ENCODE results near the gene SUV39H1. TPM values are rescaled to one million over a fixed set of nuclear protein-coding genes. Genes with fewer than 3 reads are reported as not detected.
"Not testable (repeated sequence)": the region's sequence is repeated elsewhere in the genome, so short reads cannot be mapped to it uniquely, and the experiment has no call there.

The SUV39H1 gene
- total and polyA plus RNA-seq, 2 experiments from 2014 or later: 2.9 to 5.3 TPM

DNA sequence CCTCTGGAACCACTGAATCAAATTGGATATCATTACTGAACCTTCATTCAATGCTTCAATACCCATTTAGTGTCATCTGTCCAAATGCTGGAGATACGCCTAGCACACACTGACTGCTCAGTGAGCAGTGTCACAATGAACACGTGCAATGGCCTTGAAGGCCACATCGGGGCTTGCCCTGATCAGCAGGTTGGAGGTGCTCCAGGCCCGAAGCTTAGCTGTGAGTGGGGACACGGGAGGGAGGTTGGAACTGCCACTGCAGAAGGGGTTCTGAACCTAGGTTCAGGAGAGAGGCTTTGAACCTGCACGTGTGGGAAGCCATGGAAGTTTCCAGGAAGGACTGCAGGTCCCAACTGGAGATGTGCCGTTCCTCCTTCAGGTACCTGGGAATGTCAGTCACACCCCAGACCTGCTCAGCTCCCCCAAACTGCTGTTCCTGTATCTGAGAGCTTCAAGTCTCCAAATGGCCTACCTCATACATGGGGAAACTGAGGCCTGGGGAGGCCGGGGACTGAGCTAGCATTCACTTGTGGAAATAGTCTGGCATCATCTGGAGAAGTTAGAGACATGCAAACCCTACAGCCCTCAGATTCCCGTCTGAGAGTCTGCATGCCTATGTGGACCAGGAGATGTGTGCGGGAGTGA lies 14.9 kb upstream of the SUV39H1 start:
- H3K27me3 ChIP-seq: no peaks in the 10 kb centered on the region
- WGBS (ENCODE audit: low lambda C conversion rate, missing lambda C conversion rate): 78% methylated on average over 10 of the region's 10 CpGs
- DNase-seq (ENCODE audit: low spot score): no peak
- no peaks in the 10 kb centered on the region for H3K79me2 ChIP-seq
- H3K27ac ChIP-seq: no peak overlapping the region
- H3K4me3 ChIP-seq: no peak overlapping the region
- H3K9me2 ChIP-seq (replicated peaks; ENCODE audit: insufficient read depth): no peaks in the 10 kb centered on the region
- no peaks in the 10 kb centered on the region for H4K20me1 ChIP-seq (ENCODE audit: insufficient read depth, poor library complexity, severe bottlenecking)
- H2AFZ ChIP-seq: no peak overlapping the region
- TF ChIP-seq EZH2 (IDR thresholded peaks at IDR 0.05; ENCODE audit: borderline replicate concordance): no peak
- TF ChIP-seq EZH2phosphoT487 (IDR thresholded peaks at IDR 0.05; ENCODE audit: low read depth, severe bottlenecking, unreplicated experiment): no peak
- TF ChIP-seq, protein P1, sequence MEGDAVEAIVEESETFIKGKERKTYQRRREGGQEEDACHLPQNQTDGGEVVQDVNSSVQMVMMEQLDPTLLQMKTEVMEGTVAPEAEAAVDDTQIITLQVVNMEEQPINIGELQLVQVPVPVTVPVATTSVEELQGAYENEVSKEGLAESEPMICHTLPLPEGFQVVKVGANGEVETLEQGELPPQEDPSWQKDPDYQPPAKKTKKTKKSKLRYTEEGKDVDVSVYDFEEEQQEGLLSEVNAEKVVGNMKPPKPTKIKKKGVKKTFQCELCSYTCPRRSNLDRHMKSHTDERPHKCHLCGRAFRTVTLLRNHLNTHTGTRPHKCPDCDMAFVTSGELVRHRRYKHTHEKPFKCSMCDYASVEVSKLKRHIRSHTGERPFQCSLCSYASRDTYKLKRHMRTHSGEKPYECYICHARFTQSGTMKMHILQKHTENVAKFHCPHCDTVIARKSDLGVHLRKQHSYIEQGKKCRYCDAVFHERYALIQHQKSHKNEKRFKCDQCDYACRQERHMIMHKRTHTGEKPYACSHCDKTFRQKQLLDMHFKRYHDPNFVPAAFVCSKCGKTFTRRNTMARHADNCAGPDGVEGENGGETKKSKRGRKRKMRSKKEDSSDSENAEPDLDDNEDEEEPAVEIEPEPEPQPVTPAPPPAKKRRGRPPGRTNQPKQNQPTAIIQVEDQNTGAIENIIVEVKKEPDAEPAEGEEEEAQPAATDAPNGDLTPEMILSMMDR (IDR thresholded peaks at IDR 0.05; ENCODE audit: poor library complexity): no peak
- H3K9me3 ChIP-seq (ENCODE audit: low read depth): no peaks in the 10 kb centered on the region
- H3K4me1 ChIP-seq (ENCODE audit: insufficient read depth): no peaks in the 10 kb centered on the region
- H3K36me3 ChIP-seq (replicated peaks; ENCODE audit: insufficient read depth, low read depth): no peaks in the 10 kb centered on the region
- H3K4me2 ChIP-seq: no peak overlapping the region

DNA sequence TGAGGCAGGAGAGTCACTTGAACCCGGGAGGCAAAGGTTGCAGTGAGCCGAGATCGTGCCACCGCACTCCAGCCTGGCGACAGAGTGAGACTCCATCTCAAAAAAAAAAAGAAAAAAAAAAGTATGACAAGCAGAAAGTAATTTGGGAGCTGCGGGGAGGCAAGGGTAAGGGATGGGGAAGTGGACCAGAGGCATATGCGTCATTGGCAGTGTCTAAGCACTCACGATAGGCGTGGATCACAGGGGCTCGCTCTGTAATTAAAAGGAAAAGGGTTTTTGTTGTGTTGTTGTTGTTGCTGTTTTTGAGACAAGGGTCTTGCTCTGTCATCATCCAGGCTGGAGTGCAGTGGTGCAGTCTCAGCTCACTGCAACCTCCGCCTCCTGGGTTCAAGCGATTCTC lies 13.7 kb upstream of the SUV39H1 start:
- not testable (repeated sequence) for H3K4me3 ChIP-seq; H3K36me3 ChIP-seq (replicated peaks; ENCODE audit: insufficient read depth, low read depth); H3K27me3 ChIP-seq; H3K9me3 ChIP-seq (ENCODE audit: low read depth); H4K20me1 ChIP-seq (ENCODE audit: insufficient read depth, poor library complexity, severe bottlenecking); H3K4me2 ChIP-seq; H3K9me2 ChIP-seq (replicated peaks; ENCODE audit: insufficient read depth); H3K79me2 ChIP-seq; H3K4me1 ChIP-seq (ENCODE audit: insufficient read depth); H2AFZ ChIP-seq; H3K27ac ChIP-seq; DNase-seq (ENCODE audit: low spot score)
- WGBS (ENCODE audit: low lambda C conversion rate, missing lambda C conversion rate): 87% methylated on average over 10 of the region's 12 CpGs

DNA sequence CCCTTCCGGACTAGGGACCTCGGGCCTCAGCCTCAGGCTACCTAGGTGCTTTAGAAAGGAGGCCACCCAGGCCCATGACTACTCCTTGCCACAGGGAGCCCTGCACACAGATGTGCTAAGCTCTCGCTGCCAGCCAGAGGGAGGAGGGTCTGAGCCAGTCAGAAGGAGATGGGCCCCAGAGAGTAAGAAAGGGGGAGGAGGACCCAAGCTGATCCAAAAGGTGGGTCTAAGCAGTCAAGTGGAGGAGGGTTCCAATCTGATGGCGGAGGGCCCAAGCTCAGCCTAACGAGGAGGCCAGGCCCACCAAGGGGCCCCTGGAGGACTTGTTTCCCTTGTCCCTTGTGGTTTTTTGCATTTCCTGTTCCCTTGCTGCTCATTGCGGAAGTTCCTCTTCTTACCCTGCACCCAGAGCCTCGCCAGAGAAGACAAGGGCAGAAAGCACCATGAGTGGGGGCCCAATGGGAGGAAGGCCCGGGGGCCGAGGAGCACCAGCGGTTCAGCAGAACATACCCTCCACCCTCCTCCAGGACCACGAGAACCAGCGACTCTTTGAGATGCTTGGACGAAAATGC lies 13.0 kb upstream of the SUV39H1 start, which contains the start of gene WAS:
Gene WAS, plus strand, starts transcription at position 389 of the 572 bp plus-strand sequence. Its CDS starts 55 bp downstream, at position 444.
- Histone ChIP-seq H2AFZ (no peak within 1 kb of the TSS), H3K4me3 (no peak within 1 kb of the TSS)
- DNase-seq (ENCODE audit: low spot score): no peak

DNA sequence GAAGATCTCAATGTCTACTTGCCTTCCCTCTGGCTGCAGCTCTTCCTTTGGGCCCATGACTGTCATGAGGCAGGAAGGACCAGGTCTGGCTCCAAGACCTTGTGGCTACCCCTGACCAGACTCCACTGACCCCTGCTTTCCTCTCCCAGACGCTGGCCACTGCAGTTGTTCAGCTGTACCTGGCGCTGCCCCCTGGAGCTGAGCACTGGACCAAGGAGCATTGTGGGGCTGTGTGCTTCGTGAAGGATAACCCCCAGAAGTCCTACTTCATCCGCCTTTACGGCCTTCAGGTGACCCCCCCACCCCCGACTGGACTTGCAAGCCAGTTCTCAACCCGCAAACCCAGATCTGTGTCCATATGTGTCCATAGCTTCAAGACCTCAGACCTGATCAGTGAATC lies 12.4 kb upstream of the SUV39H1 start:
- no peak for DNase-seq (ENCODE audit: low spot score)
- Histone ChIP-seq H3K27ac (no peak overlapping the region), H3K4me2 (no peak overlapping the region), H3K4me1 (ENCODE audit: insufficient read depth) (no peaks in the 10 kb centered on the region), H3K9me2 (replicated peaks; ENCODE audit: insufficient read depth) (no peaks in the 10 kb centered on the region), H3K9me3 (ENCODE audit: low read depth) (no peaks in the 10 kb centered on the region), H3K27me3 (no peaks in the 10 kb centered on the region), H4K20me1 (ENCODE audit: insufficient read depth, poor library complexity, severe bottlenecking) (no peaks in the 10 kb centered on the region), H3K36me3 (replicated peaks; ENCODE audit: insufficient read depth, low read depth) (no peaks in the 10 kb centered on the region), H3K79me2 (no peaks in the 10 kb centered on the region), H3K4me3 (no peak overlapping the region), H2AFZ (no peak overlapping the region)
- TF ChIP-seq EZH2phosphoT487 (IDR thresholded peaks at IDR 0.05; ENCODE audit: low read depth, severe bottlenecking, unreplicated experiment) (no peak), EZH2 (IDR thresholded peaks at IDR 0.05; ENCODE audit: borderline replicate concordance) (no peak)
- TF ChIP-seq, protein P1 (IDR thresholded peaks at IDR 0.05; ENCODE audit: poor library complexity): no peak
- 79% methylated on average over 7 of the region's 7 CpGs for WGBS (ENCODE audit: low lambda C conversion rate, missing lambda C conversion rate)

More for the DNA sequence above, 13.0 kb upstream of the SUV39H1 start, which contains the start of gene WAS:
- H3K4me2 ChIP-seq: no peak within 1 kb of the TSS
- TF ChIP-seq, protein P1 (IDR thresholded peaks at IDR 0.05; ENCODE audit: poor library complexity): no peak
- TF ChIP-seq EZH2 (IDR thresholded peaks at IDR 0.05; ENCODE audit: borderline replicate concordance) (no peak), EZH2phosphoT487 (IDR thresholded peaks at IDR 0.05; ENCODE audit: low read depth, severe bottlenecking, unreplicated experiment) (no peak)
- H3K4me1 ChIP-seq (ENCODE audit: insufficient read depth): no peaks in the 10 kb centered on the region
- no peaks in the 10 kb centered on the region for H3K9me3 ChIP-seq (ENCODE audit: low read depth)
- H3K79me2 ChIP-seq: no peaks in the 10 kb centered on the region
- H3K27ac ChIP-seq: no peak within 1 kb of the TSS
- WGBS (ENCODE audit: low lambda C conversion rate, missing lambda C conversion rate): 88% methylated on average over 11 of the region's 13 CpGs
- no peaks in the 10 kb centered on the region for H3K9me2 ChIP-seq (replicated peaks; ENCODE audit: insufficient read depth)
- no peaks in the 10 kb centered on the region for H4K20me1 ChIP-seq (ENCODE audit: insufficient read depth, poor library complexity, severe bottlenecking)
- H3K27me3 ChIP-seq: no peaks in the 10 kb centered on the region
- H3K36me3 ChIP-seq (replicated peaks; ENCODE audit: insufficient read depth, low read depth): no peaks in the 10 kb centered on the region

All from hepatocyte (in vitro differentiated cells).